ENCODE results near the gene HECW1.

- no peak for TF ChIP-seq CTCF (conservative IDR thresholded peaks at IDR 0.05 in 1 of 2, IDR thresholded peaks at IDR 0.05 in 1 of 2; ENCODE audit: extremely low read depth in 1 of 2, insufficient read depth in 1 of 2, low read depth in 1 of 2, low read length in 2 of 2)
- TF ChIP-seq EZH2 (IDR thresholded peaks at IDR 0.05; ENCODE audit: borderline replicate concordance, low read length): no peak
Observed at GRCh38 chr7:43568529-43568928, 456.1 kb downstream of the HECW1 start.

Data from mammary epithelial cell (primary cell).